Smooth muscle cell (in vitro differentiated cells): ENCODE results near the gene STX18. TPM values are rescaled to one million over a fixed set of nuclear protein-coding genes. Genes with fewer than 3 reads are reported as not detected.

Experiments
- DNase-seq: peaks from one replicate; lab custom pipeline; 2025; ENCODE audit not compliant: unreplicated experiment; lab: John Stamatoyannopoulos, UW
- H2AFZ ChIP-seq: fragments of 200-600 bp; sonication (generic); 2 replicates; pipeline ENCODE4 v1.6.0; 2016; ENCODE audit warnings: antibody characterized with exemption, low read depth, mild to moderate bottlenecking
- H3F3A ChIP-seq: fragments of 200-600 bp; sonication (generic); 2 replicates; pipeline ENCODE4 v1.6.0; 2017; ENCODE audit warnings: antibody characterized with exemption, low read depth
- H3K27ac ChIP-seq: fragments of 200-600 bp; sonication (generic); 2 replicates; pipeline ENCODE4 v1.5.1; 2016; ENCODE audit warnings: low read depth, mild to moderate bottlenecking
- H3K27me3 ChIP-seq: fragments of 200-600 bp; sonication (generic); 2 replicates; pipeline ENCODE4 v1.6.1; 2016; ENCODE audit warnings: low read depth, mild to moderate bottlenecking
- H3K36me3 ChIP-seq: fragments of 200-600 bp; sonication (generic); 2 replicates; pipeline ENCODE4 v1.5.1; 2016; ENCODE audit warnings: low read depth
- H3K4me1 ChIP-seq: fragments of 200-600 bp; sonication (generic); 2 replicates; pipeline ENCODE4 v1.5.1; 2016; ENCODE audit warnings: low read depth
- H3K4me2 ChIP-seq: fragments of 200-600 bp; sonication (generic); 2 replicates; pipeline ENCODE4 v1.6.0; 2016; ENCODE audit warnings: mild to moderate bottlenecking
- H3K4me3 ChIP-seq: fragments of 200-600 bp; sonication (generic); 2 replicates; pipeline ENCODE4 v1.5.1; 2016; ENCODE audit warnings: mild to moderate bottlenecking
- H3K79me2 ChIP-seq: fragments of 200-600 bp; sonication (generic); 2 replicates; pipeline ENCODE4 v1.6.0; 2016; ENCODE audit warnings: low read depth, mild to moderate bottlenecking
- H3K9ac ChIP-seq: fragments of 200-600 bp; sonication (generic); 2 replicates; pipeline ENCODE4 v1.6.0; 2016; ENCODE audit warnings: low read depth
- H3K9me3 ChIP-seq: fragments of 200-600 bp; sonication (generic); replicated peaks from 2 replicates; pipeline ENCODE4 v1.5.1; 2016; ENCODE audit warnings: low read depth
- H4K20me1 ChIP-seq: fragments of 200-600 bp; sonication (generic); 2 replicates; pipeline ENCODE4 v1.6.0; 2016; ENCODE audit warnings: low read depth
- CTCF ChIP-seq: fragments of 200-600 bp; sonication (generic); IDR thresholded peaks from 2 replicates; pipeline ENCODE4 v1.5.1; 2017; ENCODE audit warnings: borderline replicate concordance, mild to moderate bottlenecking, antibody characterized with exemption; ENCODE audit not compliant: insufficient read depth, poor library complexity, severe bottlenecking
- WGBS: methylation state at CpG from one replicate; pipeline ENCODE4 v1.1.7; 2016; ENCODE audit warnings: low lambda C conversion rate; 5-methylcytosine and 5-hydroxymethylcytosine counted together
- polyA plus RNA-seq: library from polyadenylated mRNA; unstranded; fragments of >200 nt; fragmentation: Nextera tagmentation; extraction: Ambion mirVana; gene quantifications from 2 replicates; pipeline ENCODE4 v1.2.1, GENCODE V29; 2016
- total RNA-seq: library from RNA; depleted of rRNA; stranded (reverse); fragments of >200 nt; gene quantifications from 2 replicates; pipeline ENCODE4 v1.2.3, GENCODE V29; 2014

STX18 gene
- total and polyA plus RNA-seq, 2 experiments from 2014 or later = 17.7 to 23.3 TPM

GRCh38 chr4:4420421-4420820 is 121.4 kb downstream of the STX18 start:
- Histone ChIP-seq H3K79me2 (no peaks in the 10 kb centered on the region), H3K36me3 (no peaks in the 10 kb centered on the region), H3K27me3 (no peaks in the 10 kb centered on the region), H3K4me1 (no peaks in the 10 kb centered on the region), H3K9me3 (no peaks in the 10 kb centered on the region), H3K27ac (no peak overlapping the region), H3K9ac (no peak overlapping the region), H2AFZ (no peak overlapping the region), H4K20me1 (no peaks in the 10 kb centered on the region), H3K4me2 (no peak overlapping the region), H3F3A (no peaks in the 10 kb centered on the region), H3K4me3 (no peak overlapping the region)
- TF ChIP-seq CTCF = no peak
- WGBS = over 99% methylated on average over 12 of the region's 12 CpGs
- DNase-seq = no peak

GRCh38 chr4:4419896-4420295 is 122.0 kb downstream of the STX18 start:
- 97% methylated on average over 12 of the region's 12 CpGs for WGBS
- Histone ChIP-seq H3K4me1 (no peaks in the 10 kb centered on the region), H3K36me3 (no peaks in the 10 kb centered on the region)

GRCh38 chr4:4418676-4419390 is 123.0 kb downstream of the STX18 start:
- H3K9ac ChIP-seq = no peak overlapping the region
- H3K27me3 ChIP-seq = no peaks in the 10 kb centered on the region
- H3K9me3 ChIP-seq = no peaks in the 10 kb centered on the region
- no peak overlapping the region for H3K4me2 ChIP-seq
- H4K20me1 ChIP-seq = no peaks in the 10 kb centered on the region
- H3K4me3 ChIP-seq = no peak overlapping the region
- no peak overlapping the region for H3K27ac ChIP-seq
- 94% methylated on average over 19 of the region's 19 CpGs for WGBS
- no peaks in the 10 kb centered on the region for H3K79me2 ChIP-seq
- no peak for DNase-seq
- no peak for TF ChIP-seq CTCF
- H3F3A ChIP-seq = no peaks in the 10 kb centered on the region
- no peak overlapping the region for H2AFZ ChIP-seq
- no peaks in the 10 kb centered on the region for H3K4me1 ChIP-seq
- H3K36me3 ChIP-seq = no peaks in the 10 kb centered on the region

More at GRCh38 chr4:4419896-4420295, 122.0 kb downstream of the STX18 start:
- no peak overlapping the region for H3K27ac ChIP-seq
- H4K20me1 ChIP-seq = no peaks in the 10 kb centered on the region
- no peak overlapping the region for H3K9ac ChIP-seq
- no peak overlapping the region for H2AFZ ChIP-seq
- H3F3A ChIP-seq = no peaks in the 10 kb centered on the region
- H3K4me3 ChIP-seq = no peak overlapping the region
- H3K27me3 ChIP-seq = no peaks in the 10 kb centered on the region
- H3K79me2 ChIP-seq = no peaks in the 10 kb centered on the region
- DNase-seq = no peak
- no peak overlapping the region for H3K4me2 ChIP-seq
- no peaks in the 10 kb centered on the region for H3K9me3 ChIP-seq
- TF ChIP-seq CTCF = no peak

- no peak overlapping the region for H3K27ac ChIP-seq
- no peak overlapping the region for H3K9ac ChIP-seq
- H3K4me2 ChIP-seq = no peak overlapping the region
- no peak for DNase-seq
- H2AFZ ChIP-seq = no peak overlapping the region
- no peaks in the 10 kb centered on the region for H3K79me2 ChIP-seq
- H4K20me1 ChIP-seq = no peaks in the 10 kb centered on the region
- no peak for TF ChIP-seq CTCF
- H3K36me3 ChIP-seq = no peaks in the 10 kb centered on the region
- H3K4me3 ChIP-seq = no peak overlapping the region
- 86% methylated on average over 7 of the region's 7 CpGs for WGBS
- H3K27me3 ChIP-seq = no peaks in the 10 kb centered on the region
- no peaks in the 10 kb centered on the region for H3K4me1 ChIP-seq
- H3K9me3 ChIP-seq = no peaks in the 10 kb centered on the region
- H3F3A ChIP-seq = no peaks in the 10 kb centered on the region
These were observed 124.0 kb downstream of the STX18 start for GRCh38 chr4:4417886-4418285.
